IPS-NIHi11 (cell line): Measurements from ENCODE around the gene TBC1D22A.
"Not testable (repeated sequence)": the region's sequence is repeated elsewhere in the genome, so short reads cannot be mapped to it uniquely, and the experiment has no call there.

ENCODE experiments used
- DNase-seq: peaks from one replicate; pipeline ENCODE4 v3.0.0; 2012; ENCODE audit warnings: mixed read lengths, low spot score

TBC1D22A gene

DNA sequence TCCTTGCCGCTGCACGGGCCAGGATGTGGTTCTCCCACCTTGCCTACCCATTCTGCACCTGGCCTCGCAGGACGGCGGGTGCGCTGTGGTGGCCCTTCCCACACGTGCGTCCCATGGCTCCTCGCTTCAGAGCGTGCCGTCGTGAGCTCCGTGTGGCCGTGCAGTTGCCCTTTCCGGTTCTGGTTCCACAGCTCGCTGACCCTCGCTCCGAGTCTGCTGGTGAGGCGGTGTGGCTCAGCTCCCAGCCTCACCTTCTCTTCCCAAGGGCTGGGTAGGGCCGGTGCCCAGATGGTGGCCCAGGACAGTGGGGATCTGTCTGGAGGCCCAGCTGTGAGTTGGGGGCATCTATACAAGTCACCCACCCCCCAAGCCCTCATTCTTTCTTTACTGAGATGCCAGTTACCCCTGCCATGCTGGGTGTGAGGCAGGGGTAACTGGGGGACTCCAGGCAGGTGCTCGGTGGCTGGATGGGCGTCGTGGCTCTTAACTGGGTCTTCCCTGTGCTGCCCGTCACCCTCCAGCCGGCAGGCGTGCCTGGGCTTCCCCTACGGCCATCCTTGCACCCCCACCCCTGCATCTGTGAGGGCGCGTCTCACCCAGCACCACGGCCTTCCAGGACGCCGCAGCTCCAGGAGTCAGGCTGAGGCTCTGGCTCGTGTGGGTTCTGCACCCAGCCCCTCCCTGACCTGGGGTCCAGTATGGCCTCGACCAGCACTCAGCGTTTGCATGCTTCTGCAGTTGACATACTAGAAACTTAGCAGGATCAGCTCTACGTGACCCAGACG lies 395.2 kb downstream of the TBC1D22A start:
- DNase-seq = no peak

DNA sequence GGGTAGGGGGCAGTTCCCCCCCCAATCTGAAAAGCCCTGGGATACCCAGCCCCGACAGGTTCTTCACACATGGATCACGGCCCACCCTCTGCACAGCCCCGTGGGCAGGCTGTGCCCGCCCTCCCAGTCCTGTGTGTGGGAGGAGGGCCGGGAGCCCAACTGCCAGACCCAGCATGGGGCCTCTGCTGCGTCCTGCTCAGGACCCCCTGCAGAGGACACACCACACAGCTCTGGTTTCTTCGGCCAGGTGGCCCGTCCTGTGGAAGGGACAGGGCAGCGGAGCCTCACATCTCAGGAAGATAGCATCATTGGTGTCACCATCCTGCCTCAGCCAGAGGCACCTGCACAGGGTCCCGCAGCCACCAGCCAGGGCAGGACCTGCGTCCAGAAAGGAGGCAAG lies 396.0 kb downstream of the TBC1D22A start:
- DNase-seq = no peak

DNA sequence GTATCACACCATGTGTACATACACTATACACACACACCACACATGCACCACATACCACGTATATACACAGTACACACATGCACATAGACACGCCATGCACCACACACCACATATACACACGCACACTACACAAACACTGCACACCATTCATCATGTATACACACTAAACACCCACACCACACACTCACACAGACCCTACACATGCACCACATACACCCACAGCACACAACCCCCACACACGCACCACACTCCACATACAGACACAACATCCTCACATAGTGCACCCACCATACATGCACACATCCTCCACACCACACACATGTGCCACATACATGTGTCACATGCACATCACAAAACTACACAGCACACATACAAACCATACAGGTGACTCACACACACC lies 397.1 kb downstream of the TBC1D22A start:
- DNase-seq = no peak

DNA sequence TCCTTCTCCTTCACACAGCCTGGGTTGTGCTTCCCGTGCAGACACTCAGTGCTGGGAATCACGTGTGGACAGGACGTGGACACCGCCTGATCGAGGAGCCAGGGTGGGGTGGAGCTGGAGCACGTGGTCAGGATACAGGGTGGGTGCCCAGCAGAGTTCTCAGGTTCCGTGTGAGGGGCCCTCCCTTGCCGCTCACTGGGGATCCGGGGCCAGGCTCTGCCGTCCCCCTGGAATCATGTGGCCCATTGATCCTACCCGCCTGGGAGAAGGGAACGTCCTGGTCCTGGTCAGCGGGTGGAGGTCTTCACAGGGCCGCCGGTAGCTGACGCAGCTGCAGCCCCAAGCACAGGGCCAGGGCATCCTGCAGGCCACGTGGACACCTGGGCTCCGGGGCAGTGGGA lies 397.7 kb downstream of the TBC1D22A start:
- DNase-seq = no peak

DNA sequence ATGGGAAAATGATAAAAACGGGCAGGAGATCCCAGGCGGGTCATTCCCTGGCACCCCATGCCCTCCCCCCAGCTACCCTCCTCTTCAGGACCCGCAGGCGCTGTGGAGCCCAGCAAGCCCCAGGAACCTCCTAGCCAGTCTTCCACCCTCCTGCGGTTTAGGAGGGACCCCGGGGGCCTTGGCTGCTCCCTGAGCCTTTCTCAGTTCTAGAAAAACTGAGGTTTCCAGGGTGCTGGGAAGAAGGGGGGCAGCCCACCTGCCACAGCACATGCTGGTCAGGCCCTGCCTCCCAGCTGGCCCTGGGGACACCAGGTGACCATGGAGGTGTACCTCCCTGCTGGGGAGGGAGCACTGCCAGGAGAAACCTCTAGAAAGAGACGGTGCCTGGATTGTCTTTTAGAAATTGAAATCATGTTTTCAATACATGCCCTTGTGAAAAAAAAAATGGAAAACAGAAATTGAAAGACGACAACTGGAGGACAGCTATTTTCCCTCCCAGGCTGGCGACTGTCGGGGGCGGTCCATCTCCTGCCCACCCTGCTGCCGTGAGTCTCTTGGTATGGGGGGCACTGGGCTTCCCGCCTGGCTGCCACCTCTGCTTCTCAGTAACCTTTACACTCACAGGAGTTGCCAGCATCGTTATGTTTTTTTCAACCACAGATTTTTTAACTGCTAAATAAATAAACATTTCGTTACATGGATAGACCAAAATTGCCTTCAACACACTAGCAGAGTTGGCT lies 398.5 kb downstream of the TBC1D22A start:
- DNase-seq = no peak

DNA sequence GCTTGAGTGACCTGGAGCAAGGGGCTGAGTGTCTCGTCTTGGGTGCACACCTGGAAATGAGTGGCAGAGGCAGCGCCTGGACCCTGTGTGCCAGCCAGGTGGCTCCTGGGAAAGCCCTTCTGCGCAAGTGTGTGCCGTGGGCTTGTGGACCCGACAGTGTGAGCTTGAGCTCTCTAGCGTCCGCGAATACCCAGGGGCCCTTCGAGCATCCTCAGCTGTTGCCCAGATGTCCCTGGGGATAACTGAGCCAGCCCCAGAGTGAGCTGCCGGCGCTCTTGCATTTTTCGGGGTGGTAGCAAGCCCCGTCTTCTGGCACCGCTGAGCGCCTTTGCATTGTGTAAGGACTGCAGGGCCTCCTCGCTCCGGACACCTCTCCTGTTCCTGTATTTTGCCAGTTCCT lies 399.2 kb downstream of the TBC1D22A start:
- DNase-seq = no peak

DNA sequence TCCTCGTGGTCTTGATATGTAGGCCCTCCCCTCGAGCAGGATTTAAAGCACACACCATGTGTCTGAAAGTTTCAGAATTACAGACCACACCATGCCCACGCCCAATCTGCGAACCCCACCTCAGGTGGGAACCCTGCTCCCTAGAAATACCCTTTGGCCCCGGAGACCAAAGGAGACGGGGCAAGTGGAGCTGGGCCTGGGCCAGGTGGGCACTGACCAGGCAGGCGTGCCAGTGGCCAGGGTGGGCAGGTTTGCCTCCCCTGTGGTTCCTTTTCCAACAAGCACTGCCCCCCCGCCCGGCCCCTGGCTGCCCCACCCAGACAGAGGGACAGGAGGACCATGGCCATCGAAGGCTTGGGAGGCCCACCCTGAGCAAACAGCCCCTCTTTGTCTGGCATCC lies 400.4 kb downstream of the TBC1D22A start:
- no peak for DNase-seq

DNA sequence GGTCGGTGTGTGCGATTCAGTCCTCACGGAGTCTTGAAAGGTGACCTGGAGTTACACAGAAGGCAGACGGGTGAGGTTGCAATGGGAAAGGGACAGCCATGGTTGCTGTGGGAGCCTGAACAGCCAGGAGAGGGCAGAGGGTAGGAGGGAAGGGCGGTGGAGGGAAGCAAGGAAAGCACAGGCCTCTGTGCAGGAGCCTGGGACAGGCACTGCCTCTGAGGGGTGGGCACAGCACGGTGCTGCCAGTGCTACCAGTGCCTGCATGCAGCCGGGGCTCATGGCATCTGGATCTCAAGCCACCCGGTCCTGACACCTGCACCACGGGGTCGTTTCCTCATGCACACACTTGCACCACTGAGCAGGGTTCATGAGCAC lies 401.0 kb downstream of the TBC1D22A start:
- no peak for DNase-seq

DNA sequence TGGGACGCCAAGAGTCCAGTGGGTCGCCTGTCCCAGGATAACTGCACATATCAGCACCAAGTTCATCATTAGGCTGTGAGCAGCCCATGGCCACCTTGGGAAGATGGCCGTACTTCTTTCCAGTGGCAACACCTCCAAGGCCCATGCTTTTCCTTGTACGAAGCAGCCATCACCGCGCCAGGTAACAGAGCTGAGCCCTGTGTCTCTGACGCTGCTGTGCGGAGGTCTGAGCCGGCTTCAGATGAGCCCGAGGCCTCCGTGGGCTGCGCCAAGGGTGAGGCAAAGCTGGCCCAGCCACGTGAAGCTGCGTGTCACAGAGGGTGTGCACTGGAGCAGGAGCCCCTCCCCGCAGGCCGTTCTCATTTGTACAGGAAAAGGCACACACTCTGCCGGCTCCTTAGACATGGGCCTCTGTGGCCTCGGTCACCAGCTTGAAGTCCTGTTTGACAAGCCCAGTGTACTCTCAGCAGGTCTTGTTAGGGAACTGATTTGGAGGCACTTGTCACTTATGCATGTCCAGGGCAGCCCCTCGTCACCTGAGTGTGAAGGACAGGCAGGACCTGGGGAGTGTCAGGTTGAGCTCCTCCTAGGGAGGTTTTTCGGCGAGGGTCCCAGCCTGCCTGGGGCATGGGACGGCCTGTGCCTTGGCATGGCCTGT lies 401.5 kb downstream of the TBC1D22A start:
- DNase-seq = no peak

DNA sequence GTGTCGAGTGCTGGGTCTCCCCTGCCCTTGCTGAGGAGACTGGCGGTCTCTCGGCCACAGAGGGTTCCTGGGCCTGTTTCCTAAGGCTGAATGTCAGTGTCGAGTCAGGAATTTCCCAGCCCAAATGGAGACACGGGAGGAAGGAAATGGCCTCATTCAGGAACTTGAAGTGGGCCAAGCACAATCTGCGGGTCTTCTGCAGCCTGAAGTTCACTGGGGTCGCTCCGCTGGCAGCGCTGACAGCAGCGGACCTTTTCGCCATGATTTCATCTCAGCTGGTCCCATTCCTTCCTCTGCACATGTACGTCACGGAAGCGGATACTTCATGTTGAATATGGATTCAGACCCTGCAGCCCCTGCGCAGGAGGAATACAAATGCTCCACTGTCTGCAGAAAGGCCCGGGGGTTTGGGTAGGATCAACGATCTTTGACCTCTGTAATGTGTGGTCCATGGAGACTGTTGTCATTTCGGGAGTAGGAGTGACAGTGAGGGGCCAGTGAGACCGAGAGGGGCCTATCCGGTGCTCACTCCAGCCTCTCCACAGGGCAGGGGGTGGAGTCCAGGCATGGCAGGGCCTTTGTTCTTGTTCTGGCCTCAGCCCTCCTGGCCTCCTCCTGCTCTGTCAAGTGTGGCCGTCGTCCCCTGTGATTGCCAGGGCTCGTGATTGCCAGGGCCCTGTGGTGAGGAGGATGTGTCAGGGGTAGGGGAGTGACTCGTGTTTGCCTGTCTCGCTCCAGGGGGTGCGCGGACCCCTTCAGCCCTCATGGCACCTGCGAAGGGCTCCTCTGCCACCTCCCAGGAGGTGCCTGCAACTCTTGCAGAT lies 402.3 kb downstream of the TBC1D22A start:
- DNase-seq = no peak

DNA sequence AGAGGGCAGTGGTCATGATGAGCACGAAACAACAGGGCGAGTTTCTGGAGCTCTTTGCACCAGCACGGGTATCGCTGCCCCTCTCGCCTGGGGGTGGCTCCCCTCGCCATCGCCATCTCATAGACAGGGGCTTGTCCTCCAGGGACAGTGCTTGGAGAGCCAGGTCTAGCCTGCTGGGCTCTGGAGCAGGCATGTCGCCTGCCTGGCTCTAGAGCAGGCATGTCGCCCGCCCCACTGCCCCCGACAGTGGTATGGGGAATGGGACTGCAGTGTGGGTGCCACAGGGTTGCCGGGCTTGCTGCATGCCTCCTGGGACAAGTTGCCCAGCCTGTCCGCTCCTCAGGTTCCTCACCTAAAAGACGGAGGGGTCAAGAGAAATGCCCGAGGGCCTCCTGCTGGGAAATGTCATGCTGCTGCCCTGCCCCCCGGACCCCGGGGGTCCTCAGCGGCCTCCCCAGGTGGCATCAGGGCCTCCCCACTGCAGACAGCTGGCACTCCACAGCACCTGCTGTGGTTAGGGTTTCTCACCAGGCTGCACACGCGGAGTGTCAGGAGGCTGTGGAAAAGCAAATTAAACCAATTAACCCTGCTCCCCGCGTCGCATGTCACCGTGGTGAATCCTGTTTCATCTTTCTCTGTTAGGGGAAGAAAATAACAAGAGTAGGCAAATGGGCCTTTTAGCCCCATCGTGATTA lies 403.0 kb downstream of the TBC1D22A start:
- DNase-seq = no peak

DNA sequence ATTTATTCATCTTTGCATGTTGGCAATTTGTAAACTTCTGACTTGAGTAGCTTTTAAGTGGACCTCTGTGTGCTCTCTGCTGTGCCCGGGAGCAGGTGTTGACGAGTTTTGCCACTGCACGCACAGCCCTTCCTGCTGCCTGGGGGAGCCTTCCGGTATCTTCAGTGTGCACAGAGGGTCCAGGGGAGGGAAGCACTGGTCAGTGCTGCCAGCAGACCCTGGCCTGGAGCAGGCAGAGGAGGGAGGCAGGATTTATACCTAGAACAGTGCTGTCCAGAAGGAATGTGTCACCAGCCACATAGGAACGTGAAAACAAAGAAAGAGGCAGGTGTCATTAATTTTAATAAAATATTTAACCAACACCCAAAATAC lies 403.6 kb downstream of the TBC1D22A start:
- no peak for DNase-seq

DNA sequence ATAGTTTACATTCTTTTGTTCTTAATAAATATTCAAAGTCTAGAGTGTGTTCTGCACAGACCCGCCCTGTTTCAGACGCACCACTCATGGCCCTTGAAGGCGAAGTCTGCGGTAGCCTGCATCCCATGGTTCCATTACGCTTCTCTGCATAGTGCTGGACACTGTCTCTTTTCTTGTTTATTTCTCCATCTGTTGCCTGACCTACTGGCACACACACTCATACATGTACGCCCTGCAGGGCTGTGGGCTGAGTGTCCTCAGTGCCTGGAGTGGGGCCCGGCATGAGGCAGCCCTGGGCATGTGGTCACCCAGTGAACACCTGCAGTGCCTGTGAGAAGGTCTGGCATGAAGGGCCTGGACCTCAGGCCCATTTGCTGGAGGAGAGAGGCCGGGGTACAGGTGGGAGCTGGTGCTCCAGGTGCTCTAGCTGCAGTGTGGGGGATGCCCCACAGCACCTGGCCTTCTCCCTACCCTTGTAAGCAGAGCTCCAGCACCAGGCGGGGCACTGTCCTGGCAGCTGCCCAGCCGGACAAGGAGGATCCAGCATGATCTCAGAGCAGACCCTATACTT lies 404.1 kb downstream of the TBC1D22A start:
- DNase-seq = no peak

DNA sequence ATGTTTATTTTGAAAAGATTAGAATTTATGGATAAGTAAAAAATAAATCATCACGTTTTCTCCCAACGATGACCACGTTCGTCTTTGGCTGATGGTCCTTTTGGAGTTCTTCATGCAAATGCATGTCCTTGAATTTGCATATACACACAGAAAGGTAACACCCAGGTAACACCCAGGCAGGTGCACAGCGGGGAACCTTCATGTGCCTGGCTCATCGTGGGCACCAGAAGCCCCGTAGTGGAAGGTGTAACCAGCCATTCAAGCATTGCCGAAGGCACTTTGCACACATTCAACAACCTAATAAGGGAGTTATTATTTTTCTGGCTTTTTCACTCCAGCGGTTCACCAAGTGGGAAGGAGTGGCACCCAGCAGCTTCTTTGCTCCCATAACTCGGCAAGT lies 404.6 kb downstream of the TBC1D22A start:
- no peak for DNase-seq

DNA sequence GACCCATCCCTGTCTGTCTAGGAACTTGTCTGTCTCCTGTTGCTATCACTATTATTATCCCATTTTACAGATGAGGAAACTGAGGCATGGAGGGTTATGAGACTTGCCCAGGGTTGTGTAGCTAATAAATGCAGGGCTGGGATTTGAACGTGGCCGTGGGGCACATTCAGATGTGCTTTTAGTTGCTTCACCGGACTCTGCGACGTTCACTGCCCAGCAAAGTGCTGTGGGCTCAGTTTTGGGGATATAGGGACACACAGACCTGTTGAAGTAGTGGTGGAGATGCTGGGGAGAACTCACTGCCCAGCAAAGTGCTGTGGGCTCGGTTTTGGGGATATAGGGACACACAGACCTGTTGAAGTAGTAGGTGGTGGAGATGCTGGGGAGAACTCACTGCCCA lies 405.5 kb downstream of the TBC1D22A start:
- not testable (repeated sequence) for DNase-seq

DNA sequence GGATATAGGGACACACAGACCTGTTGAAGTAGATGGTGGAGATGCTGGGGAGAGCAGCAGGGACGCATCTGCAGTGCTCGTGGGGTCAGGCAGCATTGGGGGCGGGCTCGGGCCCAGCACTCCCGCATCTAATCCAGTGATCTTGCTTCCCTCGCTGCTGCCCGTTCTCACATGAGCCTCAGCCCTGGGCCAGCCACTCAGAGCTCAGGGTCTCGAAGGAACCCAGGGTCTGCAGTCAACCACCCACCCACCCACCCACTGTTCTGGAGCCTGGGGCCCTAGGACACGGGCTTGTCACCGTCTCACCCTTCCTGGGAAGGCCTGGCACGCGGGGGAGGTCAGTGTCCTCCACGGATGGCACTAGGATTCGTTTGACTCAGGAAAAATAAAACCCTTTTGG lies 406.0 kb downstream of the TBC1D22A start:
- no peak for DNase-seq

DNA sequence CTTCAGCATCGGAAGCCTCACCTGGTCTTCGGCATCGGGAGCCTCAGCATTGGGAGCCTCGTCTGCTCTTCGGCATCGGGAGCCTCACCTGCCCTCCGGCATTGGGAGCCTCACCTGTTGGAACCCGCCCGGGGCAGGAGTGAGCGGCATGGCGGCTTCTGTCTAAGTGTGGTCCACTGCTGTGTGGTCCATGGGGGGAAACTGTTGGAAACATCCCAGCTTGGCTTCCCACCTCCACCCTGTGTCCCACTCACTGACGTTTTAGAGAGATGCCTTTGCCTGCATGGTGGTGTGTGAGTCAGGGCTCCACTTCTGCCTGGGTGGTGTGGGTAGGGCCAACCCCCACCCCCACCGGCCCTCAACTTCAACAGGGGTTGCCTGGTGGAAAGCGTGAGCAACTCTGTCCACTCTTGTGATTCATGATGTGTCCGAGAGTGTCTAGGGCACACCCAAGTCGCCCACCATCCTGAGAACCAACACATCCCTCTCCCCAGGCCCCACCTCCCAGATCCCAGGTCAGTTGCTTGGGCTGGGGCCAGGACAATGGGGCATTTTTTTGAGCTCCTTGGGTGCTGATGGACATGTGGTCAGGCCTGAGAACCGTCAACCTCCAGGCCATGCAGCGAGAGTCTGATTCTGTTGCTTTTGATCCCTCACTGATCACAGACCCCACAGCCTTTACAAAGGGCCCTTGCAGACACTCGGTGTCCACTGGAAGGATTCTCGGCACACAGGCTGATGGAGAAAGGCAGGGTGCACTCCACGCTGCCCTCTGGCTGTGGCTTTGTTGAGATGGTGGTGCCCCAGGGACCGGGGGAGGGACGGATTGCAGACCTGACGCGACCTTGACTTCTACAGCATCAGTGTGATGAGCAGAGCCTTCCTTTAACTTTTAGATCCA lies 406.7 kb downstream of the TBC1D22A start:
- peak; percentile 79 for DNase-seq

DNA sequence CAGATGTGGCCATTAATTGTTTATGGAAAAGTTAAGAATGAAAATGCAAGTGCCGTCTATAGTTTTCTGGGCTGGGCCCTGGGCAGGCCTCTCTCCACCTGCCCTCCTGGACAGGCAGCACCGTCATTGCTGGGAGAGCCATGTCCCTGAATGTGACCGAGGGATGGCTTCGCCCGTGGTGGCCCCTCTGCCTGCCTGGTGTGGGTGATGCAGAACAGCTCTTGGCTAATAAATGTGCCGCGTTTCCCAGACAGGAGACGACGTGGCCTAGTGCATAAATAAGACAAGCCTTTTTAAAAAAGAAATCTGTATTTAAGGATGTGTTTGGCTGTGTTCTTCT lies 407.3 kb downstream of the TBC1D22A start:
- no peak for DNase-seq

DNA sequence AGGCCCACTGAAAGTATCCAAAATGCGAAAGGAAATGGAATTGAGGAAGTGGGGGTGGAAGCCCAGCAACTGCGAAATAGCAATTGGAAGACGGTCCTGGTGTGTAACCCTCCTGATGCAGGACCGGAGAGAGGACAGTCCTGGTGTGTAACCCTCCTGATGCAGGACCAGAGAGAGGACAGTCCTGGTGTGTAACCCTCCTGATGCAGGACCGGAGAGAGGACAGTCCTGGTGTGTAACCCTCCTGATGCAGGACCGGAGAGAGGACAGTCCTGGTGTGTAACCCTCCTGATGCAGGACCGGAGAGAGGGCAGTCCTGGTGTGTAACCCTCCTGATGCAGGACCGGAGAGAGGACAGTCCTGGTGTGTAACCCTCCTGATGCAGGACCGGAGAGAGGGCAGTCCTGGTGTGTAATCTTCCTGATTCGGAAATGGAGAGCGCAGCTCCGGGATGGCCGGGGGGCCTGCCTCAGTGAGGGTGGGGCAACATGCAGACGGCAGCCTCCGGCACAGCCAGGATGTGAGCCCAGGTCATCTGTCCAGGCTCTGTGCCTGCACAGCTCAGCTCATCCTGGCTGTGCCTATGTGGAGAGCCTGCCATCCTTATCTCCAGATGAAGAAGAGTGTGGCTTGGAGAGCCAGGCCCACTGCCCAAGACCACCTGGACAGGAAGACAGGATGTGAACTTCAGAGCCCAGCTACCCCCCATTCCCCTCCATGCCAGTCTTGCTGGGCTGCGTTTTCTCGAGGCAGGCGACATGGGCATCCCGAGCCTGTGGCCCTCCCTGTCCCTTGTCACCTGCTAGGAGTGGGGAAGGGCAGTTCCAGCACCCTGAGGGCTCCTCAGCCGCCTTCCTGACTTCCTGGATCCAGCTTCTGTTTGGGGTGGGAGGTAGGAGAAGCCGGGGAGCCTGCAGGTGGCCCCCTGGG lies 408.3 kb downstream of the TBC1D22A start:
- DNase-seq = not testable (repeated sequence)
